GM12892 (cell line): ENCODE measurements around the gene HOXA5.

Experiments used
- POLR2A ChIP-seq: IDR thresholded peaks from 2 replicates; pipeline ENCODE4 v1.6.1; 2011; ENCODE audit warnings: low read depth, low read length, control low read depth
- POLR2AphosphoS5 ChIP-seq: IDR thresholded peaks from 2 replicates; pipeline ENCODE4 v1.6.1; 2011; ENCODE audit warnings: low read depth, low read length, control low read depth
- TAF1 ChIP-seq: IDR thresholded peaks from 2 replicates; pipeline ENCODE4 v1.6.1; 2011; ENCODE audit warnings: low read depth, mild to moderate bottlenecking, control low read depth, low read length, borderline replicate concordance

GRCh38 chr7:27173956-27174873 is 30.7 kb upstream of the HOXA5 start, which contains the start of gene HOXA10:
- TF ChIP-seq POLR2AphosphoS5: no peak
- no peak for TF ChIP-seq POLR2A
- TF ChIP-seq TAF1: no peak
